HepG2 (cell line): Measurements from ENCODE around the gene GJD3. TPM values are rescaled to one million over a fixed set of nuclear protein-coding genes. Genes with fewer than 3 reads are reported as not detected.

ENCODE experiments used
- PHF20 ChIP-seq: sonication (generic); formaldehyde crosslinking; IDR thresholded peaks from 2 replicates; pipeline ENCODE4 v1.5.0; 2020; ENCODE audit warnings: mild to moderate bottlenecking, missing genetic modification reagents
- POLR2AphosphoS2 ChIP-seq: IDR thresholded peaks from 2 replicates; pipeline ENCODE4 v1.6.1; 2011; ENCODE audit warnings: low read depth, low read length, improper control_type of control experiment
- RBFOX2 ChIP-seq: fragments of 200-400 bp; formaldehyde crosslinking; IDR thresholded peaks from 2 replicates; pipeline ENCODE4 v1.6.1; 2017; ENCODE audit warnings: low read depth, mild to moderate bottlenecking, low read length
- SRSF1 ChIP-seq: fragments of 200-400 bp; formaldehyde crosslinking; optimal IDR thresholded peaks from 2 replicates; pipeline ENCODE3; 2017; ENCODE audit warnings: mild to moderate bottlenecking, low read depth, low read length, moderate library complexity
- ZBTB21 ChIP-seq: sonication (generic); formaldehyde crosslinking; IDR thresholded peaks from 2 replicates; pipeline ENCODE4 v1.4.0; 2020; ENCODE audit warnings: missing genetic modification reagents
- ZNF24 ChIP-seq: fragments of 450-650 bp; IDR thresholded peaks from 2 replicates; pipeline ENCODE4 v1.6.1; 2017; ENCODE audit warnings: antibody characterized with exemption, mild to moderate bottlenecking
- ZNF451 ChIP-seq: sonication (generic); formaldehyde crosslinking; IDR thresholded peaks from 2 replicates; pipeline ENCODE4 v1.5.0; 2020; ENCODE audit warnings: mild to moderate bottlenecking, missing genetic modification reagents
- ZNF746 ChIP-seq: sonication (generic); formaldehyde crosslinking; IDR thresholded peaks from 2 replicates; pipeline ENCODE4 v1.8.0; 2022; ENCODE audit warnings: mild to moderate bottlenecking, missing genetic modification reagents
- ZNF766 ChIP-seq: sonication (generic); formaldehyde crosslinking; IDR thresholded peaks from 2 replicates; pipeline ENCODE4 v1.5.0; 2020; ENCODE audit warnings: missing genetic modification reagents, borderline replicate concordance
- polyA plus RNA-seq, 8 experiments: library from polyadenylated mRNA; depleted of rRNA in 3 of 8; stranded (reverse) in 7 of 8; unstranded in 1 of 8; fragments of >200 nt; fragmentation: Illumina TruSeq in 4 of 8; extraction: Trizol in 4 of 8; gene quantifications; 2 replicates each; pipeline versions ENCODE4 v1.2.1 to v1.2.3, GENCODE V29; 2011 to 2016; ENCODE audit warnings: low read depth in 4 of 8, missing spikeins in 1 of 8, mixed read lengths in 1 of 8; ENCODE audit not compliant: insufficient read depth in 1 of 8
- total RNA-seq, 5 experiments: library from RNA; depleted of rRNA; stranded (reverse); fragments of >200 nt; fragmentation: Illumina TruSeq; extraction: Trizol; gene quantifications; 2 replicates each; pipeline ENCODE4 v1.2.3, GENCODE V29; 2016; ENCODE audit warnings: low read depth in 1 of 5
- TF ChIP-seq, protein P1 (sequence below): sonication (generic); formaldehyde crosslinking; IDR thresholded peaks from 2 replicates; pipeline ENCODE4 v1.4.0; 2020; ENCODE audit warnings: low read depth, missing genetic modification reagents
- TF ChIP-seq, protein P2 (sequence below): sonication (generic); formaldehyde crosslinking; IDR thresholded peaks from 2 replicates; pipeline ENCODE4 v1.5.0; 2020; ENCODE audit warnings: mild to moderate bottlenecking, low read depth, missing genetic modification reagents, borderline replicate concordance
- TF ChIP-seq, protein P3 (sequence below): sonication (generic); formaldehyde crosslinking; IDR thresholded peaks from 2 replicates; pipeline ENCODE4 v1.4.0; 2020; ENCODE audit warnings: missing genetic modification reagents, borderline replicate concordance
- TF ChIP-seq, protein P4 (sequence below): sonication (generic); formaldehyde crosslinking; IDR thresholded peaks from 2 replicates; pipeline ENCODE4 v1.4.0; 2020; ENCODE audit warnings: missing genetic modification reagents
- TF ChIP-seq, protein P5 (sequence below): sonication (generic); formaldehyde crosslinking; IDR thresholded peaks from 2 replicates; pipeline ENCODE4 v1.9.0; 2021; ENCODE audit warnings: missing genetic modification reagents, mild to moderate bottlenecking, borderline replicate concordance

GJD3 gene
- total and polyA plus RNA-seq, 2 of the 13 experiments (the other 11 are each of a cell fraction or from before 2014, with no cell fraction given), result not detected

DNA sequence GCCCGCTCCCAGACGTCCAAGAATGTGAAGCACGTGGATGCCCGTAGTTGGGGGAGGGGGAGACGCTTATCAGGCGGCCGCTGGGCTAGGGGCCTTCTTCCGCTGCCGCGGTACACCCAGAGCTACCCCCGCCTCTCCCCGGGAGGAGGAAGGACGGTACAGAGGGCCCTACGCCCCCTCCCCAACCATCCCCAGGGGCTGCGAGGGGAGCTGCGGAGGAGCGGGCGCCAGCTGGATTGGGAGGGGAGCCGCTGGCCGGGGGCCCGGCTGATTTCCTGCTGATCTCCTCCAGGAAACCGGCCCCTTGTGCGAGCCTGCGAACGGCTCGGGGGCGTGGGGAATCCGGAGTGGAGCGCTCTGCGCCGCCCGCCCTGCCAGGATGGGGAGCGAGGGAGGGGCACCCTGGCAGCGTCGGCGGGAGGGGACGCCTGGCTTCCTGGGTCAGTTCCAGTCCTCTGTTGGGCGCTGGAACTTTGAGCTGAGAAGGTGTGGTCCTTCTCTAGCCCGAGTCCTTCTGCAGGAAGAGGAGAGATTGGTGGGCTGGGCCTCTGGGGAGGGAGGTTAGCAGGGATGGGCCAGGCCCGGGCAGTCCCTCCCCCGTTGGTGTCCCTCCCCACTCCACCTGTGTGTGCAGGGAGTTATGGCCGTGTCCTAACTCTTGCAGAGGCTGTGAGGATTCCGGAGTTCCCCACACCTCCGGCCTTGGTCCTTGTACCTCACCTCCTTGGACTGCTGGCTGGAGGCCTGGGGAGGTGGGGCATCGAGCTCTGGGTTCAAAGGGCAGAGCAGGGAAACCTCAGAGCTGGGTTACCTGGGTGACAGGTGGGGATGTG, 19.2 kb downstream of the GJD3 start (continued):
- TF ChIP-seq, protein P1, sequence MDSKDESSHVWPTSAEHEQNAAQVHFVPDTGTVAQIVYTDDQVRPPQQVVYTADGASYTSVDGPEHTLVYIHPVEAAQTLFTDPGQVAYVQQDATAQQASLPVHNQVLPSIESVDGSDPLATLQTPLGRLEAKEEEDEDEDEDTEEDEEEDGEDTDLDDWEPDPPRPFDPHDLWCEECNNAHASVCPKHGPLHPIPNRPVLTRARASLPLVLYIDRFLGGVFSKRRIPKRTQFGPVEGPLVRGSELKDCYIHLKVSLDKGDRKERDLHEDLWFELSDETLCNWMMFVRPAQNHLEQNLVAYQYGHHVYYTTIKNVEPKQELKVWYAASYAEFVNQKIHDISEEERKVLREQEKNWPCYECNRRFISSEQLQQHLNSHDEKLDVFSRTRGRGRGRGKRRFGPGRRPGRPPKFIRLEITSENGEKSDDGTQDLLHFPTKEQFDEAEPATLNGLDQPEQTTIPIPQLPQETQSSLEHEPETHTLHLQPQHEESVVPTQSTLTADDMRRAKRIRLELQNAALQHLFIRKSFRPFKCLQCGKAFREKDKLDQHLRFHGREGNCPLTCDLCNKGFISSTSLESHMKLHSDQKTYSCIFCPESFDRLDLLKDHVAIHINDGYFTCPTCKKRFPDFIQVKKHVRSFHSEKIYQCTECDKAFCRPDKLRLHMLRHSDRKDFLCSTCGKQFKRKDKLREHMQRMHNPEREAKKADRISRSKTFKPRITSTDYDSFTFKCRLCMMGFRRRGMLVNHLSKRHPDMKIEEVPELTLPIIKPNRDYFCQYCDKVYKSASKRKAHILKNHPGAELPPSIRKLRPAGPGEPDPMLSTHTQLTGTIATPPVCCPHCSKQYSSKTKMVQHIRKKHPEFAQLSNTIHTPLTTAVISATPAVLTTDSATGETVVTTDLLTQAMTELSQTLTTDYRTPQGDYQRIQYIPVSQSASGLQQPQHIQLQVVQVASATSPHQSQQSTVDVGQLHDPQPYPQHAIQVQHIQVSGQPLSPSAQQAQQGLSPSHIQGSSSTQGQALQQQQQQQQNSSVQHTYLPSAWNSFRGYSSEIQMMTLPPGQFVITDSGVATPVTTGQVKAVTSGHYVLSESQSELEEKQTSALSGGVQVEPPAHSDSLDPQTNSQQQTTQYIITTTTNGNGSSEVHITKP (CRISPR knock-in tag), result peak; percentile 67; the same call in 1 of the 2 replicates
- TF ChIP-seq ZNF746 (CRISPR knock-in tag) (peak; percentile 88), SRSF1 (peak; percentile 80), ZBTB21 (peak; percentile 11; the same call in 1 of the 2 replicates), PHF20 (peak; percentile 49; the same call in 1 of the 2 replicates), ZNF24 (no peak), RBFOX2 (peak; percentile 82), POLR2AphosphoS2 (no peak), ZNF451 (CRISPR knock-in tag) (peak; percentile 58; the same call in 1 of the 2 replicates), ZNF766 (CRISPR knock-in tag) (0 out of 2 replicates have a peak, but pooled peaks have one; percentile 69)
- TF ChIP-seq, protein P2, sequence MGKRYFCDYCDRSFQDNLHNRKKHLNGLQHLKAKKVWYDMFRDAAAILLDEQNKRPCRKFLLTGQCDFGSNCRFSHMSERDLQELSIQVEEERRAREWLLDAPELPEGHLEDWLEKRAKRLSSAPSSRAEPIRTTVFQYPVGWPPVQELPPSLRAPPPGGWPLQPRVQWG (CRISPR knock-in tag), result no peak
- TF ChIP-seq, protein P3, sequence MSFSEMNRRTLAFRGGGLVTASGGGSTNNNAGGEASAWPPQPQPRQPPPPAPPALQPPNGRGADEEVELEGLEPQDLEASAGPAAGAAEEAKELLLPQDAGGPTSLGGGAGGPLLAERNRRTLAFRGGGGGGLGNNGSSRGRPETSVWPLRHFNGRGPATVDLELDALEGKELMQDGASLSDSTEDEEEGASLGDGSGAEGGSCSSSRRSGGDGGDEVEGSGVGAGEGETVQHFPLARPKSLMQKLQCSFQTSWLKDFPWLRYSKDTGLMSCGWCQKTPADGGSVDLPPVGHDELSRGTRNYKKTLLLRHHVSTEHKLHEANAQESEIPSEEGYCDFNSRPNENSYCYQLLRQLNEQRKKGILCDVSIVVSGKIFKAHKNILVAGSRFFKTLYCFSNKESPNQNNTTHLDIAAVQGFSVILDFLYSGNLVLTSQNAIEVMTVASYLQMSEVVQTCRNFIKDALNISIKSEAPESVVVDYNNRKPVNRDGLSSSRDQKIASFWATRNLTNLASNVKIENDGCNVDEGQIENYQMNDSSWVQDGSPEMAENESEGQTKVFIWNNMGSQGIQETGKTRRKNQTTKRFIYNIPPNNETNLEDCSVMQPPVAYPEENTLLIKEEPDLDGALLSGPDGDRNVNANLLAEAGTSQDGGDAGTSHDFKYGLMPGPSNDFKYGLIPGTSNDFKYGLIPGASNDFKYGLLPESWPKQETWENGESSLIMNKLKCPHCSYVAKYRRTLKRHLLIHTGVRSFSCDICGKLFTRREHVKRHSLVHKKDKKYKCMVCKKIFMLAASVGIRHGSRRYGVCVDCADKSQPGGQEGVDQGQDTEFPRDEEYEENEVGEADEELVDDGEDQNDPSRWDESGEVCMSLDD, result 0 out of 2 replicates have a peak, but pooled peaks have one; percentile 1
- TF ChIP-seq, protein P4, sequence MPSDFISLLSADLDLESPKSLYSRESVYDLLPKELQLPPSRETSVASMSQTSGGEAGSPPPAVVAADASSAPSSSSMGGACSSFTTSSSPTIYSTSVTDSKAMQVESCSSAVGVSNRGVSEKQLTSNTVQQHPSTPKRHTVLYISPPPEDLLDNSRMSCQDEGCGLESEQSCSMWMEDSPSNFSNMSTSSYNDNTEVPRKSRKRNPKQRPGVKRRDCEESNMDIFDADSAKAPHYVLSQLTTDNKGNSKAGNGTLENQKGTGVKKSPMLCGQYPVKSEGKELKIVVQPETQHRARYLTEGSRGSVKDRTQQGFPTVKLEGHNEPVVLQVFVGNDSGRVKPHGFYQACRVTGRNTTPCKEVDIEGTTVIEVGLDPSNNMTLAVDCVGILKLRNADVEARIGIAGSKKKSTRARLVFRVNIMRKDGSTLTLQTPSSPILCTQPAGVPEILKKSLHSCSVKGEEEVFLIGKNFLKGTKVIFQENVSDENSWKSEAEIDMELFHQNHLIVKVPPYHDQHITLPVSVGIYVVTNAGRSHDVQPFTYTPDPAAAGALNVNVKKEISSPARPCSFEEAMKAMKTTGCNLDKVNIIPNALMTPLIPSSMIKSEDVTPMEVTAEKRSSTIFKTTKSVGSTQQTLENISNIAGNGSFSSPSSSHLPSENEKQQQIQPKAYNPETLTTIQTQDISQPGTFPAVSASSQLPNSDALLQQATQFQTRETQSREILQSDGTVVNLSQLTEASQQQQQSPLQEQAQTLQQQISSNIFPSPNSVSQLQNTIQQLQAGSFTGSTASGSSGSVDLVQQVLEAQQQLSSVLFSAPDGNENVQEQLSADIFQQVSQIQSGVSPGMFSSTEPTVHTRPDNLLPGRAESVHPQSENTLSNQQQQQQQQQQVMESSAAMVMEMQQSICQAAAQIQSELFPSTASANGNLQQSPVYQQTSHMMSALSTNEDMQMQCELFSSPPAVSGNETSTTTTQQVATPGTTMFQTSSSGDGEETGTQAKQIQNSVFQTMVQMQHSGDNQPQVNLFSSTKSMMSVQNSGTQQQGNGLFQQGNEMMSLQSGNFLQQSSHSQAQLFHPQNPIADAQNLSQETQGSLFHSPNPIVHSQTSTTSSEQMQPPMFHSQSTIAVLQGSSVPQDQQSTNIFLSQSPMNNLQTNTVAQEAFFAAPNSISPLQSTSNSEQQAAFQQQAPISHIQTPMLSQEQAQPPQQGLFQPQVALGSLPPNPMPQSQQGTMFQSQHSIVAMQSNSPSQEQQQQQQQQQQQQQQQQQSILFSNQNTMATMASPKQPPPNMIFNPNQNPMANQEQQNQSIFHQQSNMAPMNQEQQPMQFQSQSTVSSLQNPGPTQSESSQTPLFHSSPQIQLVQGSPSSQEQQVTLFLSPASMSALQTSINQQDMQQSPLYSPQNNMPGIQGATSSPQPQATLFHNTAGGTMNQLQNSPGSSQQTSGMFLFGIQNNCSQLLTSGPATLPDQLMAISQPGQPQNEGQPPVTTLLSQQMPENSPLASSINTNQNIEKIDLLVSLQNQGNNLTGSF (CRISPR knock-in tag), result no peak
- TF ChIP-seq, protein P5, sequence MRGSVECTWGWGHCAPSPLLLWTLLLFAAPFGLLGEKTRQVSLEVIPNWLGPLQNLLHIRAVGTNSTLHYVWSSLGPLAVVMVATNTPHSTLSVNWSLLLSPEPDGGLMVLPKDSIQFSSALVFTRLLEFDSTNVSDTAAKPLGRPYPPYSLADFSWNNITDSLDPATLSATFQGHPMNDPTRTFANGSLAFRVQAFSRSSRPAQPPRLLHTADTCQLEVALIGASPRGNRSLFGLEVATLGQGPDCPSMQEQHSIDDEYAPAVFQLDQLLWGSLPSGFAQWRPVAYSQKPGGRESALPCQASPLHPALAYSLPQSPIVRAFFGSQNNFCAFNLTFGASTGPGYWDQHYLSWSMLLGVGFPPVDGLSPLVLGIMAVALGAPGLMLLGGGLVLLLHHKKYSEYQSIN, result no peak
